Suprapubic skin (tissue), 4 donors: ENCODE data around the gene FOXO3.

Experiments used
- EP300 ChIP-seq: sonication (generic); formaldehyde crosslinking; IDR thresholded peaks from one replicate; pipeline ENCODE4 v1.6.1; 2017; ENCODE audit warnings: antibody characterized with exemption
- POLR2A ChIP-seq, 2 donors: fragments of 450-650 bp; IDR thresholded peaks; one replicate each; pipeline ENCODE4 v1.6.1; 2017; ENCODE audit warnings: antibody characterized with exemption in 2 of 2, mild to moderate bottlenecking in 2 of 2, moderate library complexity in 2 of 2
- POLR2AphosphoS5 ChIP-seq, 3 donors: sonication (generic); formaldehyde crosslinking; IDR thresholded peaks; one replicate each; pipeline ENCODE4 v1.6.1; 2017; ENCODE audit warnings: antibody characterized with exemption in 3 of 3
- TF ChIP-seq, protein P1 (sequence below), 2 donors: fragments of 200-600 bp in 1 of 2; fragments of 450-650 bp in 1 of 2; sonication (generic) in 1 of 2; IDR thresholded peaks; one replicate each; pipeline ENCODE4 v1.5.1; 2016 to 2019; ENCODE audit warnings: antibody characterized with exemption in 2 of 2, mild to moderate bottlenecking in 1 of 2, moderate library complexity in 1 of 2

DNA sequence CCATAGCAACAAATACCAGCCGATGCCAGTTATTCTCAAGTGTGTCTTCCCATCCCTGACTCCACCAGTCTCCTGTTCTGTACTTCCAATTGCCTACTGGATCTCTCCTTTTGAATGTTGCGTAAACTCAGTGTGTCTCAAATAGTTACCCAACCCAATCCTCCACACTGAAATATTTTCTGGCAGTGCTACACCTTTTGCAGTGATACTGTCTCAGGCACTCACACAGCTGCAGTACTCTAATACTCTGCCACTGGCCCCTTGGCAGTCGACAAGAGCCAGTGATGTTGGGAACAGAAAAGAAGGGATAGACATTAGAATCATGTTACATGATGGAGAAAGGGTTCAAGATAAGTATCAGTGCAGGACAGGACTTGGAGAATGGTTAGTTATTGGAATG is 31.8 kb upstream of the FOXO3 start:
- TF ChIP-seq, protein P1, sequence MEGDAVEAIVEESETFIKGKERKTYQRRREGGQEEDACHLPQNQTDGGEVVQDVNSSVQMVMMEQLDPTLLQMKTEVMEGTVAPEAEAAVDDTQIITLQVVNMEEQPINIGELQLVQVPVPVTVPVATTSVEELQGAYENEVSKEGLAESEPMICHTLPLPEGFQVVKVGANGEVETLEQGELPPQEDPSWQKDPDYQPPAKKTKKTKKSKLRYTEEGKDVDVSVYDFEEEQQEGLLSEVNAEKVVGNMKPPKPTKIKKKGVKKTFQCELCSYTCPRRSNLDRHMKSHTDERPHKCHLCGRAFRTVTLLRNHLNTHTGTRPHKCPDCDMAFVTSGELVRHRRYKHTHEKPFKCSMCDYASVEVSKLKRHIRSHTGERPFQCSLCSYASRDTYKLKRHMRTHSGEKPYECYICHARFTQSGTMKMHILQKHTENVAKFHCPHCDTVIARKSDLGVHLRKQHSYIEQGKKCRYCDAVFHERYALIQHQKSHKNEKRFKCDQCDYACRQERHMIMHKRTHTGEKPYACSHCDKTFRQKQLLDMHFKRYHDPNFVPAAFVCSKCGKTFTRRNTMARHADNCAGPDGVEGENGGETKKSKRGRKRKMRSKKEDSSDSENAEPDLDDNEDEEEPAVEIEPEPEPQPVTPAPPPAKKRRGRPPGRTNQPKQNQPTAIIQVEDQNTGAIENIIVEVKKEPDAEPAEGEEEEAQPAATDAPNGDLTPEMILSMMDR (IDR thresholded peaks at IDR 0.05) = no peak
- TF ChIP-seq POLR2A (IDR thresholded peaks at IDR 0.05) (no peak), POLR2AphosphoS5 (IDR thresholded peaks at IDR 0.05) (no peak), EP300 (no peak)
